GM21360 (cell line): ENCODE measurements around the gene CNTNAP3.
"Not testable (repeated sequence)": the region's sequence is repeated elsewhere in the genome, so short reads cannot be mapped to it uniquely, and the experiment has no call there.

Source experiments
- ATAC-seq: cut with Tn5 transposase; IDR thresholded peaks from one replicate; pipeline ENCODE4 v1.9.1; 2021; ENCODE audit warnings: mild to moderate bottlenecking, moderate library complexity; ENCODE audit not compliant: unreplicated experiment

CNTNAP3 gene

DNA sequence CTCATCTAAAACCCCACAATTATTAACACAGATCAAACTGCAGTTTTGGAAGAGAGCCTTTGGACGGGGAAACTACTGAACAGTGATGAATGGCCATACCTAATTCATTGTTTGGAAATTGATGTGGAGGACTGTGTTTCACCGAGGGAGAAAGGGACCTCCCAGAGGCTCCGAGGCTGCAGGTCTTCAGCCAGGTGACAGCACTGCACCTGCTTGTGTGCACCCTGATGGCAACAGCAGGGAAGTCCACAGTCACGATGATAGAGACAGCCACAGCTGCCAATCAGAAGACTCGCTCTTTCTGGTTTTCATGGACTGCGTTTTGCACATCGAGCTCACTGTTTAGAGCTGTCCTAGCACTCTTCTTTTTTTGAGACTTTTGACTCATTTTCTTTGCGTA lies 214.4 kb downstream of the CNTNAP3 start:
- ATAC-seq = not testable (repeated sequence)

DNA sequence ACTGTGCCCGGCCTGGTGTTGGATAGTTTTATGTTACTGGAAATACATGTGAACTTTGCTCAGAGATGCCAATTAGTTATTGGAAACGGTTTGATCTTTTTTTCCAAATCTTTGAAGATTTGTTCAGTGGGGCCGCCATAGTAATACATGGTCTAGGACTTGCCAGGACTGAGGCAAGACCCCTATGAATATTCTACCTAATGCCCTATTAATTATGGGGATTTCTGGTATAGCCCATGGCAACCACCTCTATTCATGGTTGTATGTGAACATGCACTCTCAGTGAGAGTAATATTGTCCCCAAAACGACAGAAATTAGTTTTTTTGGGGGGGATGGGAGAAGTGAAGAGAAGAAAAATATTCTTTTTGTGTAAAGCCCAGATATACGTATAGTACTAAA lies 220.3 kb downstream of the CNTNAP3 start:
- not testable (repeated sequence) for ATAC-seq

DNA sequence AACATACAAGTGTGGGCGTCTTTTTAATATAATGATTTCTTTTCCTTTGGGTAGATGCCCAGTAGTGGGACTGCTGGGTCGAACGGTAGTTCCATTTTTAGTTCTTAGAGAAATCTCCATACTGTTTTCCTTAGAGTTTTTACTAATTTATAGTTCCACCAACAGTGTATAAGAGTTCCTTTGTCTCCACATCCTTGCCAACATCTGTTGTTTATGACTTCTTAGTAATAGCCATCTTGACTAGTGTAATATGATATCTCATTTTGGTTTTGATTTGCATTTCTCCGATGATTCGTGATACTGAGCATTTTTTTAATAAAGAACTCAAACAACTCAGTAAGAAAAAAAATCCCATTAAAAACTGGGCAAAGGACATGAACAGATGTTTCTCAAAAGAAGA lies 225.0 kb downstream of the CNTNAP3 start:
- not testable (repeated sequence) for ATAC-seq

DNA sequence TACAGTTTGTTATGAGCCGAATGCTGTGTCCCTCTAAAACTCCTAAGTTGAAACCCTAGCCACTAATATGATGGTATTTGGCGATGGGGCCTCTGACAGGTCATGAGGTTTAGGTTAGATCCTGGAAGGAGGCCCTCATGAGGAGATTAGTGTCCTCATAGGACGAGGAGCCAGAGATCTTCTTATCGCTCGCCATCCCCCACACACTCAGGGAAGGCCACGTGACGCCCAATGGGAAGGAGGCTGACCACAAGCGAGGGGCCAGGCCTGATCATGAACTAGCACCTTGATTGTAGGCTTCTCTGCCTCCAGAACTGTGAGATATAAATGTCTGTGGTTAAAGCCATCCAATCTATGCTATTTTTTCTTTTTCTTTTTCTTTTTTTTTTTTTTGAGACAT lies 233.5 kb downstream of the CNTNAP3 start:
- ATAC-seq = not testable (repeated sequence)

DNA sequence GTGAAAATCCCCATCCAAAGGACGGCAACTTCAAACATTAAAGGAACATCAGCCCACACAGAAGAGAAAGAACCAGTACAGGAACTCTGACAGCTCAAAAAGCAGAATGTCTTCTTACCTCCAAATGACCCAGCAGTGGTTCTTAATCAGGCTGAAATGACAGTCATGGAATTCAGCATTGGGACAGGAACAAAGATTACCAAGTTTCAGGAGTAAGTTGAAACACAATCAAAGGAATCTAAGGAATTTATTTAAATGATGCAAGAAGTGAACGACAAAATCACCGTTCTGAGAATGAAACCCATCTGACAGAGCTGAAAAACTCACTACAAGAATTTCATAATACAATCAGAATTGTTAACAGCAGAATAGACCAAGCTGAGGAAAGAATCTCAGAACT lies 241.1 kb downstream of the CNTNAP3 start:
- not testable (repeated sequence) for ATAC-seq

DNA sequence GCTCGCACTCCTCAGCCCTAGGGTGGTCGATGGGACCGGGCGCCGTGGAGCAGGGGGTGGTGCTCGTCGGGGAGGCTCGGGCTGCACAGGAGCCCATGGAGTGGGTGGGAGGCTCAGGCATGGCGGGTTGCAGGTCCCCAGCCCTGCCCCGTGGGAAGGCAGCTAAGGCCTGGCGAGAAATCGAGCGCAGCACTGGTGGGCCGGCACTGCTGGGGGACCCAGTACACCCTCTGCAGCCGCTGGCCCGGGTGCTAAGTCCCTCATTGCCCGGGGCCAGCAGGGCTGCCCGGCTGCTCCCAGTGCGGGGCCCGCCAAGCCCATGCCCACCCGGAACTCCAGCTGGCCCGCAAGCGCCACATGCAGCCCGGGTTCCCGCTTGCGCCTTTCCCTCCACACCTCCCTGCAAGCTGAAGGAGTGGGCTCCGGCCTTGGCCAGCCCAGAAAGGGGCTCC lies 245.6 kb downstream of the CNTNAP3 start:
- ATAC-seq = not testable (repeated sequence)

DNA sequence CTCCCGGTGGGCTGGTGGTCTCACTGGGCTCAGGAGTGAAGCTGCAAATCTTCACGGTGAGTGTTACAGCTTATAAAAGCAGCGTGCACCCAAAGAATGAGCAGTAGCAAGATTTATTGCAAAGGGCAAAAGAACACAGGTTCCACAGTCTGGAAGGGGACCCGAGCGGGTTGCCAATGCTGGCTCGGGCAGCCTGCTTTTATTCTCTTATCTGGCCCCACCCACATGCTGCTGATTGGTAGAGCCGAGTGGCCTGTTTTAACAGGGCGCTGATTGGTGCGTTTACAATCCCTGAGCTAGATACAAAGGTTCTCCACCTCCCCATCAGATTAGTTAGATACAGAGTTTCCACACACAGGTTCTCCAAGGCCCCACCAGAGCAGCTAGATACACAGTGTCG lies 246.2 kb downstream of the CNTNAP3 start:
- ATAC-seq = not testable (repeated sequence)

DNA sequence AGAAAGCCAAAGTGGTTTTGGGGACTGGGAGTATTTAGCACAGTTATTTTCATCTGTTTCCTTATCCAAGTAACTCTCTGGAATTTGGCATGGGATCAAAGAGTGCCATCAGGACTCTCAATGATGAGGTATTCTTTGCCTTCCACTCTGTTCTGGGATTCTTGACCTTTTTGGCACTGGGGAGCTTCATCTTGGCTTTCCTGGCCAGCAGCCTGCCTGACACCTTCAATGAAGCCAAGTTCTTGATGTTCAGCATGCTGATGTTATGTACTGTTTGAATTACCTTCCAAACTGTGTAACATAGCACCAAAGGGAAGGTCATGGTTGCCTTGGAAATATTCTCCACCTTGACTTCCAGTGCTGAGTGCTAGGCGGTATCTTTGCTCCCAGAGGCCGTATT lies 248.8 kb downstream of the CNTNAP3 start:
- not testable (repeated sequence) for ATAC-seq

DNA sequence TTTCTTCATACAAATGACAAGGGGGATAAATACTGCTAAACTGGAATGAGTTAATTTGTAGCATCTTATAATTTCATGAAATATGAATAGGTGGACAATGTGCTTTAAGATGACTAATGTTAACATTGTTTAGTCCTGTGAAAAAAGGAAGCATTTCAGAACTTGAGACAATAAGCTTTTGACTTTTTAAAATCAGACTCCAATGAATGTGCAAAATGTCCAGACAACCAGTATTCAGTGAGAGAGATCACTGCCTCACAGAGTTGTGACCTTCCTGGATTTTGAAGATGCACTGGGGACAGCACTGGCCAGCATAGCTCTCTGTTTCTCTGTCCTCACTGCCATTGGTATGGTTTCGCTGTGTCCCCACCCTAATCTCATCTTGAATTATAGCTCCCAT lies 249.7 kb downstream of the CNTNAP3 start:
- not testable (repeated sequence) for ATAC-seq

DNA sequence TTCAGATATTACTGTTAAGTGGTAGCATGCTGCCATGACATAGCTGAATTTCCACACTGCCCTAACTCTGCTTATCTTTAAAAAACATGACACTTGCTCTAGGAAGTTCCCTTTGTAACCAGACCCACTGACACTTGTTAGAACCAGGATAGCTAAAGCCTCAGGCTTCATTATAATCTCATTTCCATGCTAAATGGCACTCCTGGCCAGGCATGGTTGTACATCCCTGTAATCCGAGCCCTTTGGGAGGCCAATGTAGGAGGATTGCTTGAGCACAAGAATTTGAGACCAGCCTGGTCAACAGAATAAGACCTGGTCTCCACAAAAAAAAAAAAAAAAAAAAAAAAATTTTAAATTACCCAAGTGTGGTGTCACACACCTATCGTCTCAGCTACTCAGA lies 254.1 kb downstream of the CNTNAP3 start:
- ATAC-seq = not testable (repeated sequence)

DNA sequence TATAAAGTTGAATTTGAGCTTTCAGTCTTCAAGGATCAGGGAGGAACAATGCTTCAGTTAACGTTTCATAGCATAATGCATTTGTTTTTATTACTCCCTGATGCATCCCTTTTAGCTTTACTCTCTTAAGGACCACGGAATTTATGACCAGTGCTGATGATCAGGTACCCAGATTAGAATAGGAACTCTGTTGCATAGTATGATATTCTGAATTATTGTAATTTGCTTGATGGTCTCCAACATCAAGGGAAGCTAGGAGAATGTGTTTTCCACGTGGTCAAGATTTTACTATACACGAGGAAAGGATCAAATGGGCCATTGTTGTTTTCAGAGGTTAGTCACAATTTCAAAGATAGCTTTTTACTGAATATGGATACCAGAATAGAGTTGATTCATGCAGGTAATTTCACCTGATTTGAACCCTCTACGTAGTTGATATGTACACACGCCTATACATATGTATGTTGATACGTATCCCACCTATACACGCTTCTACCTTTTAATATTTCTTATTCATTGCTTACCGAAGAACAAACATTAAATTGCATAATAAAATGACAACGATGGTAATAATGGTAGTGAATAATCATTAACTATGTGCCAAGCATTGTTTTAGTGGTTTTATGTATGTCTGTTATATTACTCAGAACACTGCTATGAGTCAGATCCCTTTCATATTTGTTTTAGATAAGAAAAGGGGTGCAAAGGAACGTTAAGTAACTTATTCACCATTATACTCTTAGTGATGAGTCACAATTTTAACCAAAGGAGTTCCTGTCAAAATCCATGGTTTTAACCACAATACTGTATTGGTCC lies 257.6 kb downstream of the CNTNAP3 start:
- not testable (repeated sequence) for ATAC-seq

DNA sequence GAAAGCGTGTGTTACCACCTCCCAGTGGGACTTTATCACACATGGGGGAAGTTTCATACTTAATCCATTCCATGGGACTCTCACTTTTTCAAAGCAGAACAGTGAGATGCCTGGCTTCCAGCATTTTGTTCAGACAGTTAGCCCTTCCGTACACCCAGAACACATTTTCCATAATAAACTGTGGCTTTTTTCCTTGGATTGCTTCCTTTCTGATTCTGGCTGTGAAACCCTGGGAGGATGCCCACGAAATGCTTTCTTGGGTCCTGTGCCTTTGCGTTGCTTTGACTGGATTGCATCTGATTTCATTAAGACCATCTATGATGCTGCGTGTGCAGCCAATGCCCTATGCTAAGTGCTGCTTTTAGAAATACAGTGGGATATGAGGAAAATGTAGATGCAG lies 259.1 kb downstream of the CNTNAP3 start:
- ATAC-seq = not testable (repeated sequence)

DNA sequence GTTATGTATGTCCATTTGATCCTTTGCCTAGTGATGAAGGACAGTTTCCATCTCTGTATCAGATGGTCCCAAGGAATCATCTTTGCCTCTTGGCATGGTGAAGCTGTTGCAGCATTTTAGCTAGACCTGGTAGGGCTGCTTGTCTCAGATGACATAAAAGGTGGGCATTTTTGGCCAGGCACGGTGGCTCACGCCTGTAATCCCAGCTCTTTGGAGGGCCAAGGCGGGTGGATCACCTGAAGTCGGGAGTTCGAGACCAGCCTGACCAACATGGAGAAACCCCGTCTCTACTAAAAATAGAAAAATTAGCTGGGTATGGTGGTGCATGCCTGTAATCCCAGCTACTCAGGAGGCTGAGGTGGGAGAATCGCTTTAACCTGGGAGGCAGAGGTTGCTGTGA lies 259.8 kb downstream of the CNTNAP3 start:
- not testable (repeated sequence) for ATAC-seq

DNA sequence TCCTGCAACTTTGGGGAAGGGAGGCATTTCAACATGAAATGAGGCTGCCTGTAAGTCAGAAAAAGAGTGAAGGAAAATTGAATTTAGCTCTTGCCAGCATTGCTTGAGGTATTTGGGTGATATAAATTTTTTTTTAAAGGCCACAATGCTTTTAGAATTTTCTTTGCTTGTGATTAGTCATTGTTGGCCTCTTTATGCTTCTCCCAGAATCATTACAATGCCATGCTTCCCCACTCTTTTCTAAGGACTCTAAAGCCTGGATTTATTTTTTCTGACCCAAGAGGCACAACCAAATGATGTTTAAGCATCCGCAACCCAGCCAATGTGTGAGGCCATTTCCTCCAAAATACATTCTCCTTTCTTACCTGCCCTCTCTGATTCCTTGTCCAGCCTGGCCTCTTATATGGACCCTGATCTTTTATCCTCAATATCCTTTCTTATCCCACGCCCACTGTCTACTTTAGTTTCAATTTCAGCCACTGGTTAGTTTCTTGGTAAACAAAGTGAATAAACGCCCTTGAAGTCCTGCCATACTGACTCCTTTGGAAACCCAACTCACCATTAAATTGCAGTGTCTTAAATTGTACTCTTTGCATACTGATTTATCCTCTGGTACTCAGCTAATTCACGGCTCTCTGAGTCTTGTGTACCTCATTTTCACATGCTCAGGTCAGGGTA lies 261.9 kb downstream of the CNTNAP3 start:
- not testable (repeated sequence) for ATAC-seq
